ENCODE data around the gene LRP10.
"Not testable (repeated sequence)": the region's sequence is repeated elsewhere in the genome, so short reads cannot be mapped to it uniquely, and the experiment has no call there.

The LRP10 gene

DNA sequence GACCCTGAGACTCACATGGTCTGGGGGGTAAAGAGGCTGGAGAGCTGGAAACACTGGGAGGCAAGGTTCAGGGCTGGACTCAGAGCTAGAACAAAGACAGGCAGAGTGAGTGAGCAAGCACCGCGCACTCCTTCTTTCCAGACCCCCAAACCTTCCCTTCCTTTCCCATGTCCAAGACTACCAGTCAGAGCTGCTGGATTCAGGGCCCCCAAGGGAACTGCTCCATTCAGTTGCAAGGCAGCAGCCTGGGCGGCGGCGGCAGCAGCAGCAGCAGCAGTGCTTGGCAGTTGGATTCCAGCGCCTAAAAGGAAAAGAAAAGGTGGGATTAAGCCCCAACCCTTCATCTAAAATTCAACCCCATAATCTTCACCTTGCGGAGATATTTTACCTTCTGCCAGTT is 30.3 kb downstream of the LRP10 start:
- TF ChIP-seq CTCF (IDR thresholded peaks at IDR 0.05; ENCODE audit: extremely low read depth, insufficient read depth, missing control alignments), result no peak
- in situ Hi-C loops (cut with MboI; ENCODE audit: low pct_unique_long_range_greater_than_20kb, low sequenced_read_pairs, unreplicated experiment), result no loop called here
- no peak for DNase-seq (ENCODE audit: low spot score)

DNA sequence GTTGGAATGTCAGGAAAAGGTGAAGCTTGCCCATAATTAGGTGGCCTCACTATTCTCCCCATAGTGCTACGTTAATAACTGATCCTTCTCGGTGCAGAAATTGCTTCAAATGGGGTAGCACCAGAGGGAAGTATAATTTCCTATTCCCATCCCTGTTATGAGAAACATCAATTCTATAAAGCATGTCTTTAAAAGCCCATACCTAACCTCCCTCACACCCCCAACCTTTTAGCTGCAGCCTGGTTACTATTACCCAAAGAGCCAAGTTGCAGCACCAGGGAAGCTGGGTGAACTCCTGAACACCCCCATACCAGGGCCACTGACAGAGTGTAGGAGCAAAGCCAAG is 32.2 kb downstream of the LRP10 start:
- no peak for DNase-seq (ENCODE audit: low spot score)
- in situ Hi-C loops (cut with MboI; ENCODE audit: low pct_unique_long_range_greater_than_20kb, low sequenced_read_pairs, unreplicated experiment), result no loop called here
- no peak for TF ChIP-seq CTCF (IDR thresholded peaks at IDR 0.05; ENCODE audit: extremely low read depth, insufficient read depth, missing control alignments)

GRCh38 chr14:22905627-22906026 is 34.1 kb downstream of the LRP10 start:
- DNase-seq (ENCODE audit: low spot score), result no peak
- no peak for TF ChIP-seq CTCF (IDR thresholded peaks at IDR 0.05; ENCODE audit: extremely low read depth, insufficient read depth, missing control alignments)
- in situ Hi-C loops (cut with MboI; ENCODE audit: low pct_unique_long_range_greater_than_20kb, low sequenced_read_pairs, unreplicated experiment), result no loop called here

- DNase-seq (ENCODE audit: low spot score), result no peak
- no peak for TF ChIP-seq CTCF (IDR thresholded peaks at IDR 0.05; ENCODE audit: extremely low read depth, insufficient read depth, missing control alignments)
- in situ Hi-C loops (cut with MboI; ENCODE audit: low pct_unique_long_range_greater_than_20kb, low sequenced_read_pairs, unreplicated experiment), result no loop called here
Observed at GRCh38 chr14:22906073-22906472, 34.5 kb downstream of the LRP10 start.

- no peak for DNase-seq (ENCODE audit: low spot score)
- no peak for TF ChIP-seq CTCF (IDR thresholded peaks at IDR 0.05; ENCODE audit: extremely low read depth, insufficient read depth, missing control alignments)
- in situ Hi-C loops (cut with MboI; ENCODE audit: low pct_unique_long_range_greater_than_20kb, low sequenced_read_pairs, unreplicated experiment), result no loop called here
Observed at GRCh38 chr14:22907429-22907828, 35.9 kb downstream of the LRP10 start.

GRCh38 chr14:22908601-22909000 is 37.1 kb downstream of the LRP10 start:
- TF ChIP-seq CTCF (IDR thresholded peaks at IDR 0.05; ENCODE audit: extremely low read depth, insufficient read depth, missing control alignments), result no peak
- no peak for DNase-seq (ENCODE audit: low spot score)
- in situ Hi-C loops (cut with MboI; ENCODE audit: low pct_unique_long_range_greater_than_20kb, low sequenced_read_pairs, unreplicated experiment), result no loop called here

DNA sequence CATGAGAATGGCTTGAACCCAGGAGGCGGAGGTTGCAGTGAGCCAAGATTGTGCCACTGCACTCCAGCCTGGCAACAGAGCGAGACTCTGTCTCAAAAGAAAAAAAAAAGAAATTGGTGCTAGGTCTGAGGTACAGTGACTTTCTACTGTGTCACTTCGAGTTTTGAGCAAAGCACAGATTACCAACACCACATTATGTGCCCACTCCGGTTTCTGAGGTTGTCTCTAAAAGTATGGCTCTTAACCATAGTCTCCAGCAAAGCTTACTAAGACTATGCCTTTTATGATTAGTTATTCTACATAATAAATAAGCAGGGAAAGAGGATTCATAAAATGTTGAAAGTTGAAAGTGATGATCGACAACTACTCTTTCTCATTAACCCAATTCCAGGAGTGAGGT is 39.4 kb downstream of the LRP10 start:
- in situ Hi-C loops (cut with MboI; ENCODE audit: low pct_unique_long_range_greater_than_20kb, low sequenced_read_pairs, unreplicated experiment), result no loop called here
- TF ChIP-seq CTCF (IDR thresholded peaks at IDR 0.05; ENCODE audit: extremely low read depth, insufficient read depth, missing control alignments), result no peak
- no peak for DNase-seq (ENCODE audit: low spot score)

GRCh38 chr14:22914836-22915235 is 43.3 kb downstream of the LRP10 start:
- DNase-seq (ENCODE audit: low spot score); in situ Hi-C loops (cut with MboI; ENCODE audit: low pct_unique_long_range_greater_than_20kb, low sequenced_read_pairs, unreplicated experiment): not testable (repeated sequence)
